A549 (cell line): ENCODE measurements around the gene CCDC116.

Experiments
- CEBPB ChIP-seq, 2 experiments: fragments of >200 bp in 1 of 2; sonication (Bioruptor Twin) in 1 of 2; formaldehyde crosslinking in 1 of 2; IDR thresholded peaks; 2 replicates each; pipeline ENCODE4 v1.6.1; 2012 to 2016
- CTCF ChIP-seq: fragments of >200 bp; sonication (Bioruptor Twin); formaldehyde crosslinking; IDR thresholded peaks from 3 replicates; pipeline ENCODE4 v1.5.1; 2016
- HOXA7 ChIP-seq: fragments of 250-450 bp; sonication (Bioruptor Pico); IDR thresholded peaks from 2 replicates; pipeline ENCODE4 v1.5.0; 2020; ENCODE audit warnings: mild to moderate bottlenecking, moderate library complexity
- MAX ChIP-seq: IDR thresholded peaks from 2 replicates; pipeline ENCODE4 v1.6.1; 2012
- POLR2A ChIP-seq: IDR thresholded peaks from 2 replicates; pipeline ENCODE4 v1.6.1; 2012; ENCODE audit warnings: mild to moderate bottlenecking, low read length
- TF ChIP-seq, protein P1 (sequence below): IDR thresholded peaks from 2 replicates; pipeline ENCODE4 v1.6.1; 2012; ENCODE audit warnings: low read depth, borderline replicate concordance

DNA sequence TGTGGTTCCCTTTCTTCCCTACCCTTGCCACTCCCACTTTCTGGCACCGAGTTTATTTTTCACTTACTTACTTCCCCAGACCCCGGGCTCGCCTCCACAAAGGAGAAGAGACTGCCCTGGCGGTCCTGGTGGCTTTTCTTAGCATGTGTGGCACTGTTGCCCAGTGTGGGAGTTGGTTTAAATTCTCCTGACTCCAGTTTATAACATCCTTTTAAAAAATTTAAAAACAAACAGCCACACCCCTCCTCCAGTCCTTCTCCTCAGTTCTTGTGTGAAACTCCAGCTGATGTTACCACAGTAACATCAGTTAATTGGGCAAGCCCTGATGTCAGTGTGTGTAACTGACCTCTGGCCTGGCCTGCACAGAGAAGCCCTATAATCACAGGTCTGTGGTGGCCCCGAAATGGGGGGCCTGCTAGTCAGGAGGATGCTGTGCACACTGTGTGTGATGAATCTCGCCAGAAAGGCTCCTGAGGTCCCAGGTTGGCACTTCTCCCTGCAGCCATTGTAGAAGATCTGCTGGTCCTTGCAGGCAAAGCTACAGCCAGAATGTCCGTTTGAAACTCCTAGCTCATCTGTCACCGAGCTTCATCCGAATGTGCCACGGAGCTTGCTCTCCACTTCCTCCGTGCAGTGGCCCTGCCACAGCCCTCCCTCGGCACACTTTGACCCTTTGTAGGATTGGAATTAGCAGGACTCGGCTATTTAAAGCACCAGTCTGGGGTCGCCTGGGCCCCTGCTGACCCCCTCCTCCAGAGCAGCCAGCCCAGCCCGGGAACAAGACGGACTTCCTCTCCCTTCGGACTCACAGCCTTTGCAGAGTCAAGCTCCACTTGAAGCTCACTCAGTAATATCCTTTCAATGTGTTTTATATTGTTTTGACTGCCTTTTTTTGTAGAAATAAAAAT is 10.3 kb upstream of the CCDC116 start:
- TF ChIP-seq POLR2A (no peak), HOXA7 (CRISPR knock-in tag) (no peak), CEBPB (IDR thresholded peaks at IDR 0.05) (no peak), MAX (no peak), CTCF (no peak)
- TF ChIP-seq, protein P1, sequence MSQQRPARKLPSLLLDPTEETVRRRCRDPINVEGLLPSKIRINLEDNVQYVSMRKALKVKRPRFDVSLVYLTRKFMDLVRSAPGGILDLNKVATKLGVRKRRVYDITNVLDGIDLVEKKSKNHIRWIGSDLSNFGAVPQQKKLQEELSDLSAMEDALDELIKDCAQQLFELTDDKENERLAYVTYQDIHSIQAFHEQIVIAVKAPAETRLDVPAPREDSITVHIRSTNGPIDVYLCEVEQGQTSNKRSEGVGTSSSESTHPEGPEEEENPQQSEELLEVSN: no peak
